GM19438 (cell line): ENCODE data around the gene ABR.
"Not testable (repeated sequence)": the region's sequence is repeated elsewhere in the genome, so short reads cannot be mapped to it uniquely, and the experiment has no call there.

ENCODE experiments used
- ATAC-seq: cut with Tn5 transposase; IDR thresholded peaks from one replicate; pipeline ENCODE4 v1.9.1; 2021; ENCODE audit warnings: low read depth; ENCODE audit not compliant: unreplicated experiment

The ABR gene

GRCh38 chr17:973053-973452, 206.7 kb downstream of the ABR start:
- no peak for ATAC-seq

- not testable (repeated sequence) for ATAC-seq
These were observed 207.9 kb downstream of the ABR start for GRCh38 chr17:971861-972260.

GRCh38 chr17:970364-970763, 209.4 kb downstream of the ABR start:
- ATAC-seq = no peak

- ATAC-seq = no peak
These were observed 209.9 kb downstream of the ABR start for GRCh38 chr17:969811-970355.

- ATAC-seq = no peak
These were observed 210.7 kb downstream of the ABR start for GRCh38 chr17:968812-969730.

- no peak for ATAC-seq
These were observed 212.7 kb downstream of the ABR start for GRCh38 chr17:967122-967521.

- no peak for ATAC-seq
These were observed 214.3 kb downstream of the ABR start for GRCh38 chr17:965311-965989.

- no peak for ATAC-seq
These were observed 214.9 kb downstream of the ABR start for GRCh38 chr17:964876-965275.

- no peak for ATAC-seq
These were observed 217.1 kb downstream of the ABR start for GRCh38 chr17:962670-963069.

GRCh38 chr17:962166-962565, 217.6 kb downstream of the ABR start:
- no peak for ATAC-seq

- no peak for ATAC-seq
These were observed 220.9 kb downstream of the ABR start for GRCh38 chr17:958712-959451.

- ATAC-seq = no peak
These were observed 221.8 kb downstream of the ABR start for GRCh38 chr17:957856-958421.

- no peak for ATAC-seq
These were observed 222.9 kb downstream of the ABR start for GRCh38 chr17:956905-957304.

GRCh38 chr17:954431-955164, 225.2 kb downstream of the ABR start:
- ATAC-seq = no peak

GRCh38 chr17:953767-954166, 226.0 kb downstream of the ABR start:
- ATAC-seq = no peak
